ENCODE results near the gene MED16.

MED16 gene

GRCh38 chr19:941292-942132 lies 48.5 kb upstream of the MED16 start:
- no peak overlapping the region for H3K4me3 ChIP-seq (ENCODE audit: low read length, poor library complexity, severe bottlenecking)
- H3K4me2 ChIP-seq (ENCODE audit: low read depth, low read length, poor library complexity, severe bottlenecking): no peak overlapping the region
- no peaks in the 10 kb centered on the region for H3K27me3 ChIP-seq (ENCODE audit: insufficient read depth, low read length, poor library complexity, severe bottlenecking)
- H3K36me3 ChIP-seq (ENCODE audit: insufficient read depth, low read length): peaks cover 5% of the 10 kb centered on the region; the same call in 1 of the 2 replicates
- no peaks in the 10 kb centered on the region for H3K9me3 ChIP-seq (ENCODE audit: insufficient read depth, low read depth, low read length)
- peaks cover 9% of the 10 kb centered on the region for H4K20me1 ChIP-seq (ENCODE audit: insufficient read depth, low read length, poor library complexity, severe bottlenecking)
- no peak overlapping the region for H3K9ac ChIP-seq (ENCODE audit: low read depth, low read length, poor library complexity, severe bottlenecking)
- TF ChIP-seq CTCF (conservative IDR thresholded peaks at IDR 0.05; ENCODE audit: low read length) (no peak), EZH2phosphoT487 (IDR thresholded peaks at IDR 0.05; ENCODE audit: borderline replicate concordance) (no peak)
- H3K79me2 ChIP-seq (ENCODE audit: insufficient read depth, low read length): peaks cover 22% of the 10 kb centered on the region; the same call in 1 of the 2 replicates
- H3F3A ChIP-seq (ENCODE audit: low read depth): no peaks in the 10 kb centered on the region
- H2AFZ ChIP-seq (ENCODE audit: low read length): no peak overlapping the region
- no peaks in the 10 kb centered on the region for H3K9me2 ChIP-seq (replicated peaks; ENCODE audit: low read depth, low read length)
- H3K4me1 ChIP-seq (ENCODE audit: insufficient read depth, low read length, poor library complexity, severe bottlenecking): no peaks in the 10 kb centered on the region

DNA sequence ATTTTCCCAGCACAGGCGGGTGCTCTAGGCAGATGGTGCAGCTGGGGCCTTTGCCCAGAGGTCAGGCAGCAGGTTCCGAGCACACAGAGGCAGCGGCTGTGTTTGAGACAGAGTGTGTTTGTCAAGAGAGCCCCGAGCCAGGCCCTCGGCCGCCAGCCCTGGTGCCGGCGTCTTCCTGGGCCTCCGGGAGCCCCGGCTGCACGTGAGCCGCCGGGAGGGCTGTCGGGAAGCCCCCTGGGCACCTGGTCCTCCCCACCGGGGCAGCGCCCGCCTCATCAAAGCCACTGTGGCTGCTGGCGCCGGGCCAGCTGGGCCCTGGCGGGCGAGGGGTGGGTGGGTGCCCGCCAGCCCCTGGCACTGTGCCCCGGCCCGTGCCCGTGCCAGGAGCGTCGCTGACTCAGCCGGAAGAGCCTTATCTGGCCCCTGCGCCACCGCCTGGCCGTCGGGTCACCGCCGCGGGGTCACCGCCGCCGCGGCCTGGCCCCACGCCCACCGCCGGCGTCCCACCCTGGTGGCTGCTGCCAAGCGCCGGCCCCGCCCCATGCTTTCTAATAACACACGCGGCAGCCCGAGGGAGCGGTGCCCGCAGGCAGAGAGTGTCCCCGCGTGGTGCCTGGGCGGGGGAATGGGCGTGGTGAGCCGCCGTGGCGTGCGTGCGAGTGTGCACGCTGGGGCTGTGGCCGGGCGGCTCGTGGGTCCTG lies 47.8 kb upstream of the MED16 start:
- TF ChIP-seq EZH2phosphoT487 (IDR thresholded peaks at IDR 0.05; ENCODE audit: borderline replicate concordance): no peak
- TF ChIP-seq CTCF (conservative IDR thresholded peaks at IDR 0.05; ENCODE audit: low read length): no peak
- Histone ChIP-seq H3K27me3 (ENCODE audit: insufficient read depth, low read length, poor library complexity, severe bottlenecking) (no peaks in the 10 kb centered on the region), H4K20me1 (ENCODE audit: insufficient read depth, low read length, poor library complexity, severe bottlenecking) (peaks cover 13% of the 10 kb centered on the region), H3F3A (ENCODE audit: low read depth) (no peaks in the 10 kb centered on the region), H3K9ac (ENCODE audit: low read depth, low read length, poor library complexity, severe bottlenecking) (no peak overlapping the region), H3K9me3 (ENCODE audit: insufficient read depth, low read depth, low read length) (no peaks in the 10 kb centered on the region), H3K36me3 (ENCODE audit: insufficient read depth, low read length) (peaks cover 5% of the 10 kb centered on the region; the same call in 1 of the 2 replicates), H2AFZ (ENCODE audit: low read length) (no peak overlapping the region), H3K4me1 (ENCODE audit: insufficient read depth, low read length, poor library complexity, severe bottlenecking) (no peaks in the 10 kb centered on the region), H3K4me2 (ENCODE audit: low read depth, low read length, poor library complexity, severe bottlenecking) (no peak overlapping the region), H3K4me3 (ENCODE audit: low read length, poor library complexity, severe bottlenecking) (no peak overlapping the region), H3K79me2 (ENCODE audit: insufficient read depth, low read length) (peaks cover 22% of the 10 kb centered on the region; the same call in 1 of the 2 replicates), H3K9me2 (replicated peaks; ENCODE audit: low read depth, low read length) (no peaks in the 10 kb centered on the region)

- no peaks in the 10 kb centered on the region for H3K9me2 ChIP-seq (replicated peaks; ENCODE audit: low read depth, low read length)
- H3K4me1 ChIP-seq (ENCODE audit: insufficient read depth, low read length, poor library complexity, severe bottlenecking): no peaks in the 10 kb centered on the region
- peaks cover 13% of the 10 kb centered on the region for H4K20me1 ChIP-seq (ENCODE audit: insufficient read depth, low read length, poor library complexity, severe bottlenecking)
- no peak overlapping the region for H3K9ac ChIP-seq (ENCODE audit: low read depth, low read length, poor library complexity, severe bottlenecking)
- no peak overlapping the region for H3K4me2 ChIP-seq (ENCODE audit: low read depth, low read length, poor library complexity, severe bottlenecking)
- no peak overlapping the region for H3K4me3 ChIP-seq (ENCODE audit: low read length, poor library complexity, severe bottlenecking)
- no peak overlapping the region for H2AFZ ChIP-seq (ENCODE audit: low read length)
- H3K79me2 ChIP-seq (ENCODE audit: insufficient read depth, low read length): peaks cover 22% of the 10 kb centered on the region; the same call in 1 of the 2 replicates
- TF ChIP-seq EZH2phosphoT487 (IDR thresholded peaks at IDR 0.05; ENCODE audit: borderline replicate concordance) (no peak), CTCF (conservative IDR thresholded peaks at IDR 0.05; ENCODE audit: low read length) (no peak)
- peaks cover 5% of the 10 kb centered on the region; the same call in 1 of the 2 replicates for H3K36me3 ChIP-seq (ENCODE audit: insufficient read depth, low read length)
- H3K9me3 ChIP-seq (ENCODE audit: insufficient read depth, low read depth, low read length): no peaks in the 10 kb centered on the region
- no peaks in the 10 kb centered on the region for H3K27me3 ChIP-seq (ENCODE audit: insufficient read depth, low read length, poor library complexity, severe bottlenecking)
- no peaks in the 10 kb centered on the region for H3F3A ChIP-seq (ENCODE audit: low read depth)
These were observed 46.9 kb upstream of the MED16 start for GRCh38 chr19:939922-940321.
